Measurements from ENCODE around the gene SEMA5B. TPM values are rescaled to one million over a fixed set of nuclear protein-coding genes. Genes with fewer than 3 reads are reported as not detected.

SEMA5B gene
- total RNA-seq, 2 donors from 2014 or later, result 0.40 TPM; not detected in 1

DNA sequence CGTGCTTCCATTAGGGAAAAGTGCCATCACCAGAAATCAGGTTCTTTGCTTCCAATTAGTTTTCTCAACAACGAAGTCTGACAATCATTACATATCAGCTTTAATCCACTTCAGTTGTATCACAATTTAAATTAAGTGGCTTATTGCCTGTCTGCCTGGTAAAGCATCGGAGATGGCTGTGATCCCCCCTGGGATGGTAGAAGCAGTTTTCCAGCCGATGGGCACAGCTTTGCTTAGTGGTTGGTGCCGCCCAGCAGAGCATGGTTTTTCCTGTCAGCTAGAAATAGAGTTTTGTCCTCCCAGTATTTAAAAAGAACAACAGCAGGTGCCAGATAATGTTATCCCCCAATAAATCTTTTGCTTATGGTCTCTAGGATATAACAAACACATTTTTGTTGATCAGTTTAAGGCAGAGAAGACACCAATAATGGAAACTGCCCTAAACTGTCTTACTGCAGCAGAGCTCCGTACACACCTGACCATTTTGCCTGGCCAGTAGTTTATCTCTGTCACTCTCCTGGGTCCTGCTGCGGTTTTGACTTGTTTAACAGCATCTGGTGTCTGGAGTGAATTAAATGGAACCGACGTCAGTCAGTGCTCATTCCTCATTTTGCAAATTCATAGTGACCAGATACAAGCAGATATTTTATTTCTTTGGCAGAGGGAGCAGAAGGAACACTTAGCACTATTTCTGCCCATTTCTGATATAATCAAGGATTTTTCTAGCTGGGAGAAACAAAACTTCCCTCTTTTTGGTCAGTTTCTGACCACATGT is 153.6 kb downstream of the SEMA5B start:
- H3K4me1 Mint-ChIP-seq, result peaks cover 7% of the 10 kb centered on the region
- H3K36me3 Mint-ChIP-seq (ENCODE audit: low read depth), result peaks cover 8% of the 10 kb centered on the region
- no peaks in the 10 kb centered on the region for H3K9me3 Mint-ChIP-seq
- no peak overlapping the region for H3K4me3 Mint-ChIP-seq
- ATAC-seq (replicated peaks), result no peak
- H3K27ac Mint-ChIP-seq, result no peak overlapping the region
- H3K27me3 Mint-ChIP-seq, result no peaks in the 10 kb centered on the region

DNA sequence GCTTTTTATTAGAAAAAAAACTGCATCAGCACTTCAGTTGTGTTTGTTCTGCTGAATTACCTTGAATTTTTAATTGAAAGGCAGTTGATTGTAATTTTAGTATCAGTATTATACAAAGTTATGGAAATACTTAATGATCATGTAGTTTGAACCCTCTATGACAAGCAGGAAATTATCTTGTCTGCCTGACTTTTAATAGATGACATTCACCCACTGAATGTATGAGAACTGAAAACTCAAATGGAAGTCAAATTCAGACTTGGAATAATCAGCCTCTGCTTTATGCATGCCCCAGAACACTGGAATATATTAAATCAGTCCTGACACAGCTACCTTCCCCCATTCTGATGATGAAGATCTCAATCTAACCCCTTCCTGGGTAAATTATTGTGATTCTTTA is 159.2 kb downstream of the SEMA5B start:
- no peaks in the 10 kb centered on the region for H3K27me3 Mint-ChIP-seq
- no peak overlapping the region for H3K4me3 Mint-ChIP-seq
- ATAC-seq (replicated peaks), result no peak
- H3K36me3 Mint-ChIP-seq (ENCODE audit: low read depth), result peaks cover 19% of the 10 kb centered on the region
- H3K4me1 Mint-ChIP-seq, result no peaks in the 10 kb centered on the region
- no peaks in the 10 kb centered on the region for H3K9me3 Mint-ChIP-seq
- no peak overlapping the region for H3K27ac Mint-ChIP-seq

DNA sequence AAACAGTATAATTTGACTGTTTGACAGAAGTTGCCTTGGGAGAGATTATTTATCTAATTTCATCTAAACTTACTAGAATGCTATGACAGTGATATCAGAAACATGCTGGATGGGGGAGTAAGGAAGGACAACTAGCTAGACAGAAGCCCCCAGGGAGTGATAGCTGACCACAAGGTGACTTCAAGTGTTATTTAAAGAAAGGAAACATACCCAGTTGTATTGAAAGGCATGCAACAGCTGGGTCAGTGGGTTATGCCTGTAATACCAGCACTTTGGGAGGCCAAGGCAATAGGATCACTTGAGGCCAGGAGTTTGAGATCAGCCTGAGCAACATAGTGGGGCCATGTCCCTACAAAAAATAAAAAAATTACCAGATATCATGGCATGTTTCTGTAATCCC is 163.1 kb downstream of the SEMA5B start:
- Mint-ChIP-seq H3K27me3 (no peaks in the 10 kb centered on the region), H3K36me3 (ENCODE audit: low read depth) (peaks cover 20% of the 10 kb centered on the region), H3K27ac (no peak overlapping the region), H3K4me3 (no peak overlapping the region), H3K9me3 (no peaks in the 10 kb centered on the region), H3K4me1 (no peaks in the 10 kb centered on the region)
- no peak for ATAC-seq (replicated peaks)

DNA sequence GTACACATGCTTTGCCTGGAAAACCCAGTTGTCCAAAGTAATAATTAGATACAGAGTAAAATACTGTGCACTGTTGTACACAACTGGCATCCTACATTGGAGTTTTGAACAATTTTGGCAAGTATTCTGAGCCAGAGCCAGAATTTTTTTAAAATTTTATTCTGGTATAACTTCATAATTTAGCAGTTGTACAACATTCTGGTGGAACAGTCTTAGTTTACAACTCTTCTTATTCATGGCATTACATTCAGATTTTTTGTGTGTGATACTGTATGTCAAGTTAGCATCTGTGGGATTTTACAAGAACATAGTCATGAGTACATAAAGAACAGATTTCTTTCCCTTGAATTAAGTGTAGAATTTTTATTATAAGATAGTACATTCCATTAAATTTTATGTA is 165.2 kb downstream of the SEMA5B start:
- no peak for ATAC-seq (replicated peaks)
- H3K4me3 Mint-ChIP-seq, result no peak overlapping the region
- no peaks in the 10 kb centered on the region for H3K9me3 Mint-ChIP-seq
- H3K27me3 Mint-ChIP-seq, result no peaks in the 10 kb centered on the region
- H3K4me1 Mint-ChIP-seq, result no peaks in the 10 kb centered on the region
- peaks cover 20% of the 10 kb centered on the region for H3K36me3 Mint-ChIP-seq (ENCODE audit: low read depth)
- H3K27ac Mint-ChIP-seq, result no peak overlapping the region

Other genes with a start within 250 kb of the SEMA5B start
- gene HSPBAP1, start 233.9 kb downstream of the SEMA5B start, total RNA-seq, result 1 to 10 TPM; 5.1 to 6.7 TPM
- 1 to 10 TPM; 1.9 to 2.6 TPM for gene SLC49A4, start 232.7 kb downstream of the SEMA5B start, total RNA-seq
- 10 to 100 TPM in 1 of 2 donors, 1 to 10 TPM in 1; 8.4 to 19.2 TPM for gene PDIA5, start 39.3 kb upstream of the SEMA5B start, total RNA-seq
- 10 to 100 TPM; 15.9 to 20.1 TPM for gene SEC22A, start 174.2 kb upstream of the SEMA5B start, total RNA-seq

Measured in activated T-helper 17 cell treated with anti-CD3 and anti-CD28 coated beads, Interleukin-2, amount 50 U/mL, for 72 hours (primary cell).